ENCODE measurements around the gene CDH6.

DNA sequence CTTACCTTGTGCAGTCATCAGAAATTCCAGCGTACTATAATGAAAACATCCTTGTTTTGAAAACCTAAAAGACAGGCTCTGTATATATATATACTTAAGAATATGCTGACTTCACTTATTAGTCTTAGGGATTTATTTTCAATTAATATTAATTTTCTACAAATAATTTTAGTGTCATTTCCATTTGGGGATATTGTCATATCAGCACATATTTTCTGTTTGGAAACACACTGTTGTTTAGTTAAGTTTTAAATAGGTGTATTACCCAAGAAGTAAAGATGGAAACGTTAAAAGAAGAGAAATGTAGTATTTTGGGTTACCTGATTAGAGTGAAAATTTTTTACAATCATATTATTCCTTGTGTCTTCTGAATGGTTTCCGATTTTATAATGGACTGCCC is 131.4 kb downstream of the CDH6 start:
- TF ChIP-seq EZH2 (IDR thresholded peaks at IDR 0.05) = no peak
- TF ChIP-seq, protein P1, sequence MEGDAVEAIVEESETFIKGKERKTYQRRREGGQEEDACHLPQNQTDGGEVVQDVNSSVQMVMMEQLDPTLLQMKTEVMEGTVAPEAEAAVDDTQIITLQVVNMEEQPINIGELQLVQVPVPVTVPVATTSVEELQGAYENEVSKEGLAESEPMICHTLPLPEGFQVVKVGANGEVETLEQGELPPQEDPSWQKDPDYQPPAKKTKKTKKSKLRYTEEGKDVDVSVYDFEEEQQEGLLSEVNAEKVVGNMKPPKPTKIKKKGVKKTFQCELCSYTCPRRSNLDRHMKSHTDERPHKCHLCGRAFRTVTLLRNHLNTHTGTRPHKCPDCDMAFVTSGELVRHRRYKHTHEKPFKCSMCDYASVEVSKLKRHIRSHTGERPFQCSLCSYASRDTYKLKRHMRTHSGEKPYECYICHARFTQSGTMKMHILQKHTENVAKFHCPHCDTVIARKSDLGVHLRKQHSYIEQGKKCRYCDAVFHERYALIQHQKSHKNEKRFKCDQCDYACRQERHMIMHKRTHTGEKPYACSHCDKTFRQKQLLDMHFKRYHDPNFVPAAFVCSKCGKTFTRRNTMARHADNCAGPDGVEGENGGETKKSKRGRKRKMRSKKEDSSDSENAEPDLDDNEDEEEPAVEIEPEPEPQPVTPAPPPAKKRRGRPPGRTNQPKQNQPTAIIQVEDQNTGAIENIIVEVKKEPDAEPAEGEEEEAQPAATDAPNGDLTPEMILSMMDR (IDR thresholded peaks at IDR 0.05) = no peak
- no peak for TF ChIP-seq EZH2phosphoT487 (IDR thresholded peaks at IDR 0.05)
